T-helper 2 cell (primary cell): ENCODE measurements around the gene MZT2A.
"Not testable (repeated sequence)": the region's sequence is repeated elsewhere in the genome, so short reads cannot be mapped to it uniquely, and the experiment has no call there.

Experiments
- DNase-seq, 5 experiments: peaks; one replicate each; pipeline versions ENCODE4 v3.0.0 to v3.0.0-alpha.2; 2012 to 2022
- total RNA-seq, 2 donors: gene quantifications; one replicate each; lab custom pipeline; 2026; lab: John Stamatoyannopoulos, UW

Gene MZT2A
- total RNA-seq, result 29.6 to 36.4 reads per million in 2 donors

GRCh38 chr2:131492015-131492417, at the start of gene MZT2A:
TSS of gene MZT2A (minus strand) at chr2:131492397. CDS start at chr2:131492376, 21 bp downstream.
- DNase-seq, result peak in 1 of 5 experiments; percentile 2

GRCh38 chr2:131538856-131539255, 46.7 kb upstream of the MZT2A start:
- DNase-seq, result not testable (repeated sequence)

- not testable (repeated sequence) for DNase-seq
Observed at GRCh38 chr2:131536841-131537240, 44.6 kb upstream of the MZT2A start.

GRCh38 chr2:131535951-131536826, 44.0 kb upstream of the MZT2A start:
- not testable (repeated sequence) for DNase-seq

GRCh38 chr2:131535526-131535925, 43.3 kb upstream of the MZT2A start:
- no peak for DNase-seq

GRCh38 chr2:131534965-131535364, 42.8 kb upstream of the MZT2A start:
- DNase-seq, result not testable (repeated sequence)

GRCh38 chr2:131534317-131534672, 42.1 kb upstream of the MZT2A start:
- DNase-seq, result not testable (repeated sequence)

DNA sequence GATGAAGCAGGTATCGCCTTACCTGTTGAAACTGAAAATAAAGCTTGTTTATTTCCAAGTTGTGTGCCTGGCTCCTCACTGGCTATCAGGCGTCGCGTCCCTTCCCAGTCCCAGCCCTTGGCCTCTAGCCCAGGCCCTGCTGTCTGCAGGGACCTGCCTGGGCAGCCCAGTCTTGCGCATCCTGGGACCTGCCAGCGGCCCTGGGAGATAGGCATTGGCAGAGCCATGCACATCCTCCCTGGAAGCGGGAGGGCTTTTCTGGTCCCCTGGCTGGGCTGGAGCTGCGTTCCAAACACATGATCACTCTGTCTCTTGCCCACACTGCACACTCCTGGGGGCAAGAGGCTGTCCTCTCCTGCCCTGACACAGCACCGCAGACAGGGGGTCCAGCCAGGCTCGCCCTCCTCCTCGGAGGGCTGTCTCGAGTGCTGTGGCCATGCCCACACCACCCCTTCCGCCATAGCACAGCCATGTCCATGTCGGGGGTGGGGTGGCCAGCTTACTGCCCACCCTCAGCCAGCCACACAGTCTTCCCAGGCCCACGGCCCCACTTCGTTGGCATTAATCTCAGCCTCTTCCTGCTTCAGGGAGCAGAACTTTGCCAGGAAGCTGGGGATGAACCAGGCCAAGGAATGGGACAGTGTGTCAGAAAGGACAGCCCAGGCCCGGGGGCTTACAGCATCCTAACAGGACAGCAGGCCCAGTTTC, 41.6 kb upstream of the MZT2A start:
- not testable (repeated sequence) for DNase-seq

- DNase-seq, result not testable (repeated sequence)
Observed at GRCh38 chr2:131532723-131533608, 40.8 kb upstream of the MZT2A start.

- not testable (repeated sequence) for DNase-seq
Observed at GRCh38 chr2:131531547-131532185, 39.5 kb upstream of the MZT2A start.

- not testable (repeated sequence) for DNase-seq
Observed at GRCh38 chr2:131530626-131531344, 38.6 kb upstream of the MZT2A start.

GRCh38 chr2:131529864-131530445, 37.8 kb upstream of the MZT2A start:
- not testable (repeated sequence) for DNase-seq

DNA sequence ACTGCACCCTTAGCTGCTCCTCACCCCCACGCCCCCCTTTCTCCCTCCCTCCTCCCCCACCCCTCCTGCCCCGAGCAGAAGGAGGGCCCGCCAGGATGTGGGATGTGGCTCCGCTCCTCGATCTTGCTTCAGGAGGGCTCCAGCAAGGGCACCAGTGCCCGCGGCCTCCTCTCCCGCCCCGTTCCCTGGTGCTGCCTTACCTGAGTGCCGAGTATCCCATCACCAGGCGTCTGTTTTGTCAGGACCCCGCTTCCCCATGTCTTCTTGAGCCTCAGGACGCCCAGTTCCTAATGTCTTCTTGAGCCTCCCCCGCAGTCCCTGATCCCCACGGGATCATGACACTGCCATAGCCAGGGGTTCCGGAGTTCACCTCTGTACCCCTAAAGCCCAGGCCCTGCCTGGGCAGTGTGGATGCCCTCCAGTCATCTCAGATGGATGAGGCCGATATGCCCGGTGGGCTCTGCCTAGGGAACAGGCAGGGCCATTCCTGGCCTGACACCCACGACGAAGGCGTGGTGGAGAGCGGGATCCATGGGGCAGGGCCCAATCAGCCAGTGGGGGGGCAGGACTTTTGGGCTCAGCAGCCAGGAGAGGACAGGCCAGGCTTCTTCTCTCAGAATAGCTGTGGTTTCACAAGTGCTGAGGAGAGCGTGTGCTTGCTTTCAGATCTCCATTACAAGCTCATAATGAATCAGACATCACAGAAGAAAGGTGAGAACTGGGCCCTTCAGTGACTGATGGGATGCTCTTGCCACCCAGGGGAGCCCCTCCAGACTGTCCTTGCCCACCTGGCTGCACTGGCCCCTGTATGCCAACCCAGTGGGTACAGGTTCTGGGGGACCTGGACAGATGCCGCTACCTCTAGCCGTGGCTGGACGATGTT, 37.0 kb upstream of the MZT2A start:
- peak in 1 of 5 experiments; percentile 21 for DNase-seq

GRCh38 chr2:131527131-131528001, 35.2 kb upstream of the MZT2A start, which contains the start of gene CCDC74A:
TSS of gene CCDC74A (plus strand) at chr2:131527888. CDS start at chr2:131527971, 83 bp downstream.
- peak; percentile 57 to 84 (median 73) for DNase-seq

- DNase-seq, result not testable (repeated sequence)
Observed at GRCh38 chr2:131525256-131525655, 33.1 kb upstream of the MZT2A start.

DNA sequence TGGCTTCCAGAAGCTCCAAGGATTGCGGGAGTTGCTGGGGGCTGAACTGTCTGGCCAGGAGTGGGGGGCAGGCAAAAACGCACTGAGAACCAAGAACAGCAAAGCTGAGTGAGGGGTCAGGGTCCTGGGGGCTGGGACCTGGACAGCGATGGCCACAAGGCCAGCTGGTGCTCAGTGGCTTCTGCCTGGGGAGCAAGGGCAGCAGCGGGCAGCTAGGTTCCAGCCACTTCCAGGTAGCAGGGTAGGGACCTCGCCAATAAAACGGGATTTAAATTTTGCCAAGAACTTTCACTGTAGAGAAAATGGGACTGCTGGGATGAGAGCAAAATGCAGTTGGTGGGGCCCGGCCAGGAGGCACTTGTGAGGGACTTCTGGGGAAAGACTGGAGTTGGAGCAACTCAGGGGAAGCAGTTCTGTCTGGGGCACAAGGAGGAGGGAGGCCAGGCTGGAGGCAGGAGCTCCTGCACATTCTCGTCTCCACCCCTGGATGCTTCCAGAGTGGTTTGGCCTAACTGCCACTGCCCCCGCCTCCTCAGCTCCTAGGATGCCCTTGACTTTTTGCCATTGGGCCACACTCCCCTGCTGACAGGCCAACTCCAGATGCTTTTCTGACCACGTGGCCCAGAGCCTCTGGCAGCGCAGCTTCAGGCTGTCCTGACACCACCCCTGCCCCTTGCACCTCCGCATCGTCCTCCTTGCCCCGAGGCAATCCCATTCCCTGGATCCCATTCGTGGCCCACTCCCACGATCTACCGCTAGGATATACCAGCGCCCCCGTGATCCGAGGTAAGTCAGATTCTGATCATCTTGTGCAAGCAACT, 30.0 kb upstream of the MZT2A start:
- DNase-seq, result no peak

DNA sequence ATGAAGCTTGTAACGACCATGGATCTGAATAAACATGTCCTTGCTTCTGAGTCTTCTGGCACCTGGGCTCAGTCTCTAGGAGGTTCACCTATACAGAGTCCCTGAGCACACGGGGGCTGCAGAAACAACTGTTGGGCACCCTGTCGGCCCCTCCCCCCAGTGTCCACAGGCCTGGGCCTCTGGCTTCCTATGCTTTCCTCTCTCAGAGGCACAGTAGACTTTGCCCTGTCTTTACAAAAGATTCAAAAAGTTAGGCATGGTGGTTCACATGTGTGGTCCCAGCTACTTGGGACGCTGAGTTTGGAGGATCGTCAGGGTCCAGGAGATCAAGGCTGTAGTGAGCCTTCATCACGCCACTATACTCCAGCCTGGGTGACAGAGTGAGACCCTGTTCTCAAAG, 29.3 kb upstream of the MZT2A start:
- not testable (repeated sequence) for DNase-seq

DNA sequence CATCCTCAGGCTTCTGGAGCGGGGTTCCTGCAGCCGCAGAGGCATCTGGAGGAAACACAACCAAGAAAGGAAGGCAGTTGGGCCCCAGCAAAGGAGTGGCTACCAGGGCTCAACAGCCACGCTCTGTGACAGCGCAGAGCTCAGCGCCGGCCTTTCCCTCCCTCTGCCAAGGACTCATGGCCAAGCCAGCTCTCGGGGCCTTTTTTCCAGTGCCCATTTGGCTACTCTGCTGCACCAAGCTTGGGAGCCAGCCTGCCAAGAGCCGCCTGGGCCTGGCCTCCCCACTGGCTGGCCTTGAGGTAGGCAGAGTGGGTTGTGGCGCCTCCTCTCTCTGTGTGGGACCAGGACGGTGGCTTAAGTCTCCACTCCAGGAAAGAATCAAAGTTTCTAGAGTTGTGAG, 28.3 kb upstream of the MZT2A start:
- no peak for DNase-seq
